IPS-11a (cell line): ENCODE results near the gene SEPTIN3.

Source experiments
- H3K4me3 ChIP-seq: one replicate; pipeline ENCODE4 v1.5.1; 2013; ENCODE audit warnings: low read depth, low read length, control low read depth

The SEPTIN3 gene

GRCh38 chr22:42007922-42008321 lies 38.7 kb downstream of the SEPTIN3 start:
- H3K4me3 ChIP-seq, result no peak overlapping the region

- no peak overlapping the region for H3K4me3 ChIP-seq
Measured at GRCh38 chr22:42010778-42011177, 41.5 kb downstream of the SEPTIN3 start.

- H3K4me3 ChIP-seq, result no peak overlapping the region
Measured at GRCh38 chr22:42013385-42013784, 44.1 kb downstream of the SEPTIN3 start.

GRCh38 chr22:42016111-42016510 lies 46.9 kb downstream of the SEPTIN3 start:
- H3K4me3 ChIP-seq, result no peak overlapping the region

GRCh38 chr22:42018224-42018623 lies 49.0 kb downstream of the SEPTIN3 start:
- no peak overlapping the region for H3K4me3 ChIP-seq
